Ishikawa (cell line): ENCODE data around the gene TSPAN11.

ENCODE experiments used
- CEBPB ChIP-seq: IDR thresholded peaks from 2 replicates; pipeline ENCODE4 v1.6.1; 2012
- CREB1 ChIP-seq: IDR thresholded peaks from 2 replicates; pipeline ENCODE4 v1.6.1; 2012; ENCODE audit warnings: low read depth
- EGR1 ChIP-seq: IDR thresholded peaks from 2 replicates; pipeline ENCODE4 v1.6.1; 2012
- EP300 ChIP-seq: IDR thresholded peaks from 2 replicates; pipeline ENCODE4 v1.6.1; 2012; ENCODE audit warnings: borderline replicate concordance
- FOXM1 ChIP-seq: IDR thresholded peaks from 2 replicates; pipeline ENCODE4 v1.6.1; 2012; ENCODE audit warnings: low read depth, borderline replicate concordance
- MAX ChIP-seq: IDR thresholded peaks from 2 replicates; pipeline ENCODE4 v1.6.1; 2012
- NFIC ChIP-seq: IDR thresholded peaks from 2 replicates; pipeline ENCODE4 v1.6.1; 2012
- RAD21 ChIP-seq: IDR thresholded peaks from 2 replicates; pipeline ENCODE4 v1.6.1; 2012; ENCODE audit warnings: low read depth
- REST ChIP-seq: IDR thresholded peaks from 2 replicates; pipeline ENCODE4 v1.6.1; 2012; ENCODE audit warnings: low read depth, mild to moderate bottlenecking
- TAF1 ChIP-seq: IDR thresholded peaks from 2 replicates; pipeline ENCODE4 v1.6.1; 2012; ENCODE audit warnings: low read depth, mild to moderate bottlenecking
- TCF12 ChIP-seq: IDR thresholded peaks from 2 replicates; pipeline ENCODE4 v1.6.1; 2012; ENCODE audit warnings: low read depth
- TEAD4 ChIP-seq: IDR thresholded peaks from 2 replicates; pipeline ENCODE4 v1.6.1; 2012
- USF1 ChIP-seq: IDR thresholded peaks from 2 replicates; pipeline ENCODE4 v1.6.1; 2012
- YY1 ChIP-seq: IDR thresholded peaks from 2 replicates; pipeline ENCODE4 v1.6.1; 2012; ENCODE audit warnings: low read depth
- ZBTB7A ChIP-seq: IDR thresholded peaks from 2 replicates; pipeline ENCODE4 v1.6.1; 2012; ENCODE audit warnings: low read depth

The TSPAN11 gene

GRCh38 chr12:30898846-30899245, 27.7 kb upstream of the TSPAN11 start:
- no peak for TF ChIP-seq NFIC
- TF ChIP-seq USF1, result no peak
- TF ChIP-seq MAX, result no peak
- TF ChIP-seq ZBTB7A, result no peak
- no peak for TF ChIP-seq CEBPB
- no peak for TF ChIP-seq FOXM1
- no peak for TF ChIP-seq RAD21
- no peak for TF ChIP-seq REST

- TF ChIP-seq YY1 (no peak), TAF1 (no peak), EP300 (no peak), CEBPB (no peak), MAX (no peak), TEAD4 (no peak), USF1 (no peak), RAD21 (no peak), NFIC (no peak), REST (no peak), CREB1 (no peak), FOXM1 (no peak), ZBTB7A (no peak), EGR1 (no peak), TCF12 (no peak)
Observed at GRCh38 chr12:30900351-30900750, 26.2 kb upstream of the TSPAN11 start.

GRCh38 chr12:30902001-30902400, 24.5 kb upstream of the TSPAN11 start:
- TF ChIP-seq TCF12 (no peak), MAX (no peak), CEBPB (no peak), REST (no peak), TAF1 (no peak), RAD21 (no peak), YY1 (no peak), EP300 (no peak), CREB1 (no peak), EGR1 (no peak), FOXM1 (no peak), USF1 (no peak), NFIC (no peak), TEAD4 (no peak), ZBTB7A (no peak)

- no peak for TF ChIP-seq TCF12
- no peak for TF ChIP-seq YY1
- TF ChIP-seq CREB1, result no peak
- TF ChIP-seq TEAD4, result no peak
- no peak for TF ChIP-seq FOXM1
- no peak for TF ChIP-seq EGR1
- no peak for TF ChIP-seq USF1
- no peak for TF ChIP-seq NFIC
- no peak for TF ChIP-seq MAX
- no peak for TF ChIP-seq ZBTB7A
- no peak for TF ChIP-seq TAF1
- no peak for TF ChIP-seq REST
- no peak for TF ChIP-seq RAD21
- TF ChIP-seq EP300, result no peak
- no peak for TF ChIP-seq CEBPB
Observed at GRCh38 chr12:30902596-30902995, 24.0 kb upstream of the TSPAN11 start.
